ENCODE measurements around the gene VARS2. TPM values are rescaled to one million over a fixed set of nuclear protein-coding genes. Genes with fewer than 3 reads are reported as not detected.

Gene VARS2
- total and polyA plus RNA-seq, 3 donors from 2014 or later: 31.4 to 45.5 (median 36.5) TPM

DNA sequence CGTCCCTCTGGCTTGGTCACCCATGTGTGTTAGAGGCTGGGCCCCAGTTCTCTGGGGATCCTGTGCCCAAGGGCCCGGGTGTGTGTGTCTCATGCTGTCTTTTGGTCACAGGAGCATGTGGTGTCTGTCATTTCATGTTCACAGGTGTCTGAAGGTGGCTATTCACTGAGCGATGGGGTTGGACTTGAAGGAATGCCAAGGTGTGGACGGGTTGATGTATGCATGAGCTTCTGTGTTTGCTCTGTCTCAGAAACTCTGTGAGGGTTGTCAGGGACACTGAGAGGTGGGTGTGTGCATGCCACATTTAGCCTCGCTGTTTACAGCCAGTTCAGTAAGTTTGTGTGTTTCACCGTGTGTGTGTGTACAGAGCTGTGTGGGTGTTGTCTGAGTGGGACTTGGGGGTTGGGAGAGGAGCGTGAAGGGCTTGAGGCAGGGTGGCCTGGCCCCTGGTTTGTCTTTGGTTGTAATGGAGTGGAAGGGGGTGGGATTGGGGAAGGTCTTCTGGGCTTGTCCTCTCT is 28.5 kb upstream of the VARS2 start:
- no peaks in the 10 kb centered on the region for H3K27me3 ChIP-seq
- H3K4me1 ChIP-seq: peaks cover 45% of the 10 kb centered on the region
- H3K4me3 ChIP-seq: peak overlapping the region; percentile 73 to 78
- 17 to 18% methylated on average over 7 of the region's 7 CpGs for WGBS, 2 donors
- peak overlapping the region; percentile 60 to 93 for H3K27ac ChIP-seq
- DNase-seq: no peak
- TF ChIP-seq CTCF (IDR thresholded peaks at IDR 0.05): no peak
- TF ChIP-seq POLR2A (IDR thresholded peaks at IDR 0.05): no peak
- intact Hi-C loops (cut with DNase I; ENCODE audit: low total_unique reads): no loop called here
- H3K36me3 ChIP-seq (ENCODE audit: low read depth, missing control alignments): no peaks in the 10 kb centered on the region
- no peaks in the 10 kb centered on the region for H3K9me3 ChIP-seq

GRCh38 chr6:30885999-30886896 is 27.8 kb upstream of the VARS2 start:
- WGBS, 2 donors: 13 to 21% methylated on average over 13 to 18 of the region's 18 CpGs
- DNase-seq: peak; percentile 84
- H3K9me3 ChIP-seq: no peaks in the 10 kb centered on the region
- no peak for TF ChIP-seq CTCF (IDR thresholded peaks at IDR 0.05)
- no peak for TF ChIP-seq POLR2A (IDR thresholded peaks at IDR 0.05)
- intact Hi-C loops (cut with DNase I; ENCODE audit: low total_unique reads): no loop called here
- H3K27ac ChIP-seq: peak overlapping the region; percentile 60 to 93
- H3K27me3 ChIP-seq: no peaks in the 10 kb centered on the region
- H3K4me3 ChIP-seq: peak overlapping the region in 1 of 2 donors; percentile 73
- H3K4me1 ChIP-seq: peaks cover 45% of the 10 kb centered on the region
- no peaks in the 10 kb centered on the region for H3K36me3 ChIP-seq (ENCODE audit: low read depth, missing control alignments)

DNA sequence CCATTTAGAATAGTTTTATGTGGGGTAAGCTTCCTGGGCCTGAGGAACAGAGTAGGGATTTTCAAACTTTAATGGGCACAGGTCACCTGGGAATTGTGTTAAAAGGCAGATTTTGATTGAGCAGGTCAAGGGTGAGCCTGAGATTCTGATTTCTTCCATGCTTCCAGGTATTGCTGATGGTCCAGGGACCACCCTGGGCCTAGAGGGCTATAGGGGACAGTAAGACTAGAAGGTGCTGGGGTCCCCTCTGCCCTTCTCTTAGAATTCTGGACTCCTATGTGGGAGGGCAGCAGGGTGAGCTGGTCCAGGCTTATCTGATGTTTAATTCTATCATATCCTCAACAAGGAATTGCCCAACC is 27.2 kb upstream of the VARS2 start:
- no peak overlapping the region for H3K4me3 ChIP-seq
- no peaks in the 10 kb centered on the region for H3K9me3 ChIP-seq
- H3K27me3 ChIP-seq: no peaks in the 10 kb centered on the region
- H3K4me1 ChIP-seq: peaks cover 41% of the 10 kb centered on the region
- no peaks in the 10 kb centered on the region for H3K36me3 ChIP-seq (ENCODE audit: low read depth, missing control alignments)
- H3K27ac ChIP-seq: peak overlapping the region in 1 of 2 donors; percentile 60
- DNase-seq: no peak
- intact Hi-C loops (cut with DNase I; ENCODE audit: low total_unique reads): no loop called here
- TF ChIP-seq CTCF (IDR thresholded peaks at IDR 0.05): no peak
- TF ChIP-seq POLR2A (IDR thresholded peaks at IDR 0.05): no peak

GRCh38 chr6:30887901-30888815 is 25.9 kb upstream of the VARS2 start:
- H3K9me3 ChIP-seq: no peaks in the 10 kb centered on the region
- TF ChIP-seq POLR2A (IDR thresholded peaks at IDR 0.05) (no peak), CTCF (IDR thresholded peaks at IDR 0.05) (no peak)
- intact Hi-C loops (cut with DNase I; ENCODE audit: low total_unique reads): no loop called here

More at GRCh38 chr6:30887901-30888815, 25.9 kb upstream of the VARS2 start:
- Histone ChIP-seq H3K36me3 (ENCODE audit: low read depth, missing control alignments) (no peaks in the 10 kb centered on the region), H3K4me1 (peaks cover 28% of the 10 kb centered on the region), H3K4me3 (no peak overlapping the region), H3K27ac (no peak overlapping the region), H3K27me3 (no peaks in the 10 kb centered on the region)
- DNase-seq: no peak
- WGBS, 2 donors: 73 to 77% methylated on average over 6 of the region's 6 CpGs
